Ascending aorta (tissue), 2 donors: Measurements from ENCODE around the gene PTPRF. TPM values are rescaled to one million over a fixed set of nuclear protein-coding genes. Genes with fewer than 3 reads are reported as not detected.

Experiments
- DNase-seq, 2 donors: peaks; one replicate each; pipeline ENCODE4 v3.0.0-alpha.2; 2019; ENCODE audit warnings: low spot score in 2 of 2
- H3K27ac ChIP-seq, 2 donors: fragments of 200-600 bp; sonication (generic); one replicate each; pipeline ENCODE4 v1.5.1; 2016 to 2017; ENCODE audit warnings: mild to moderate bottlenecking in 1 of 2
- H3K27me3 ChIP-seq: fragments of 200-600 bp; sonication (generic); one replicate; pipeline ENCODE4 v1.5.1; 2017
- H3K36me3 ChIP-seq, 2 donors: fragments of 200-600 bp; sonication (generic); one replicate each; pipeline ENCODE4 v1.5.1; 2016
- H3K4me1 ChIP-seq, 2 donors: fragments of 200-600 bp; sonication (generic); one replicate each; pipeline ENCODE4 v1.5.1; 2016 to 2017; ENCODE audit warnings: mild to moderate bottlenecking in 1 of 2
- H3K4me3 ChIP-seq, 2 donors: fragments of 200-600 bp; sonication (generic); one replicate each; pipeline ENCODE4 v1.5.1; 2016 to 2017; ENCODE audit warnings: mild to moderate bottlenecking in 1 of 2
- H3K9me3 ChIP-seq, 2 donors: fragments of 200-600 bp; sonication (generic); one replicate each; pipeline ENCODE4 v1.5.1; 2016
- CTCF ChIP-seq, 3 experiments: fragments of 200-600 bp in 2 of 3; fragments of 450-650 bp in 1 of 3; sonication (generic) in 2 of 3; IDR thresholded peaks; one replicate each; pipeline ENCODE4 v1.5.1; 2016 to 2019; ENCODE audit warnings: antibody characterized with exemption in 3 of 3, mild to moderate bottlenecking in 1 of 3, moderate library complexity in 1 of 3
- intact Hi-C: fragments of 100-400 bp; cut with DNase I; formaldehyde crosslinking; loops from one replicate; pipeline ENCODE4 v1.15.1; 2023
- total RNA-seq: library from RNA; depleted of rRNA; stranded (reverse); fragments of >200 nt; gene quantifications from one replicate; pipeline ENCODE4 v1.1.0, GENCODE V29; 2016

The PTPRF gene
- total RNA-seq, 1 donor from 2014 or later, result 43.6 TPM

- no peak overlapping the region for H3K27ac ChIP-seq
These were observed 92.5 kb downstream of the PTPRF start for GRCh38 chr1:43622901-43623780.

GRCh38 chr1:43625063-43625780 lies 94.5 kb downstream of the PTPRF start:
- H3K9me3 ChIP-seq, result no peaks in the 10 kb centered on the region
- no peaks in the 10 kb centered on the region for H3K4me1 ChIP-seq
- no peak for DNase-seq
- intact Hi-C loops, result no loop called here
- no peak overlapping the region for H3K27ac ChIP-seq
- H3K4me3 ChIP-seq, result no peak overlapping the region
- TF ChIP-seq CTCF (IDR thresholded peaks at IDR 0.05), result no peak
- no peaks in the 10 kb centered on the region for H3K27me3 ChIP-seq
- H3K36me3 ChIP-seq, result peaks cover 9 to 29% of the 10 kb centered on the region in 2 donors

More at GRCh38 chr1:43622901-43623780, 92.5 kb downstream of the PTPRF start:
- Histone ChIP-seq H3K36me3 (peaks cover 25 to 49% of the 10 kb centered on the region in 2 donors), H3K27me3 (no peaks in the 10 kb centered on the region), H3K4me3 (no peak overlapping the region), H3K4me1 (no peaks in the 10 kb centered on the region), H3K9me3 (no peaks in the 10 kb centered on the region)
- intact Hi-C loops, result no loop called here
- no peak for TF ChIP-seq CTCF (IDR thresholded peaks at IDR 0.05)
- no peak for DNase-seq

GRCh38 chr1:43632135-43632670 lies 101.5 kb downstream of the PTPRF start:
- intact Hi-C loops, result no loop called here

GRCh38 chr1:43634721-43635120 lies 104.0 kb downstream of the PTPRF start:
- intact Hi-C loops, result no loop called here
- Histone ChIP-seq H3K4me3 (no peak overlapping the region), H3K9me3 (no peaks in the 10 kb centered on the region), H3K27ac (no peak overlapping the region), H3K27me3 (no peaks in the 10 kb centered on the region), H3K4me1 (no peaks in the 10 kb centered on the region), H3K36me3 (no peaks in the 10 kb centered on the region)
- no peak for TF ChIP-seq CTCF (IDR thresholded peaks at IDR 0.05)
- DNase-seq, result no peak

More at GRCh38 chr1:43632135-43632670, 101.5 kb downstream of the PTPRF start:
- H3K4me3 ChIP-seq, result no peak overlapping the region
- H3K4me1 ChIP-seq, result no peaks in the 10 kb centered on the region
- no peaks in the 10 kb centered on the region for H3K36me3 ChIP-seq
- H3K9me3 ChIP-seq, result no peaks in the 10 kb centered on the region
- TF ChIP-seq CTCF (IDR thresholded peaks at IDR 0.05), result no peak
- no peak for DNase-seq
- no peaks in the 10 kb centered on the region for H3K27me3 ChIP-seq
- H3K27ac ChIP-seq, result no peak overlapping the region

- Histone ChIP-seq H3K9me3 (no peaks in the 10 kb centered on the region), H3K4me1 (no peaks in the 10 kb centered on the region), H3K27me3 (no peaks in the 10 kb centered on the region), H3K4me3 (no peak overlapping the region), H3K27ac (no peak overlapping the region), H3K36me3 (no peaks in the 10 kb centered on the region)
- TF ChIP-seq CTCF (IDR thresholded peaks at IDR 0.05), result no peak
- DNase-seq, result no peak
- intact Hi-C loops, result no loop called here
These were observed 105.4 kb downstream of the PTPRF start for GRCh38 chr1:43636006-43636641.
